Measurements from ENCODE around the gene S100A1.

The S100A1 gene

GRCh38 chr1:153588482-153588881, 39.8 kb upstream of the S100A1 start:
- no peaks in the 10 kb centered on the region for H3K27me3 ChIP-seq (ENCODE audit: control insufficient read depth in 1 of 2, insufficient read depth in 2 of 2, low read length in 2 of 2)
- H3K9ac ChIP-seq (ENCODE audit: low read depth in 1 of 2, low read length in 2 of 2) = no peak overlapping the region
- no peak overlapping the region for H3K27ac ChIP-seq (ENCODE audit: low read depth, low read length)
- H3K4me1 ChIP-seq (ENCODE audit: control insufficient read depth in 1 of 2, insufficient read depth in 2 of 2, low read length in 2 of 2) = no peaks in the 10 kb centered on the region
- H3K36me3 ChIP-seq (ENCODE audit: control insufficient read depth in 1 of 2, insufficient read depth in 2 of 2, low read length in 2 of 2) = no peaks in the 10 kb centered on the region
- H3K9me3 ChIP-seq (ENCODE audit: control insufficient read depth in 1 of 2, low read length in 2 of 2) = no peaks in the 10 kb centered on the region
- H3K4me3 ChIP-seq (ENCODE audit: low read depth in 1 of 2, low read length in 2 of 2) = no peak overlapping the region

DNA sequence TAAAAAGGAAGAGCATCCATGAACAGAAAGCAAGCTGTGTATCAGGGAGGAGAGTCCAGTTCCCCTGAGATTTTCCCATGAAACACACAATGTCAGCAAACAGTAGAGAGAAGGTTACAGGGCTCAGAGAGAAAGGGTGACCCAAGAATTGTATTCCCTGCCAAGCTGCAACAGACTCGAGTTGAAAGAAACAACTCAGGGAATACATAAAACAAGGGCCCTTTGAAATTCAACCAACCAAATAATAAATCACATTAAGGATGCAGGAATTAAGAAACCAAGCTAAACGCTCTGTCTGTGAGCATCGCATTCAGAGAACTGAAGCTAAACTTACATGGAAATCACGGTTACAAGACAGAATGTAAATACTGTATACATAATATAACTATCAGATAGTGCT, 35.5 kb upstream of the S100A1 start:
- Histone ChIP-seq H3K27me3 (ENCODE audit: control insufficient read depth in 1 of 2, insufficient read depth in 2 of 2, low read length in 2 of 2) (no peaks in the 10 kb centered on the region), H3K4me1 (ENCODE audit: control insufficient read depth in 1 of 2, insufficient read depth in 2 of 2, low read length in 2 of 2) (no peaks in the 10 kb centered on the region), H3K9me3 (ENCODE audit: control insufficient read depth in 1 of 2, low read length in 2 of 2) (no peaks in the 10 kb centered on the region), H3K27ac (ENCODE audit: low read depth, low read length) (no peak overlapping the region), H3K4me3 (ENCODE audit: low read depth in 1 of 2, low read length in 2 of 2) (no peak overlapping the region), H3K9ac (ENCODE audit: low read depth in 1 of 2, low read length in 2 of 2) (no peak overlapping the region), H3K36me3 (ENCODE audit: control insufficient read depth in 1 of 2, insufficient read depth in 2 of 2, low read length in 2 of 2) (no peaks in the 10 kb centered on the region)

- no peaks in the 10 kb centered on the region for H3K27me3 ChIP-seq (ENCODE audit: control insufficient read depth in 1 of 2, insufficient read depth in 2 of 2, low read length in 2 of 2)
- no peak overlapping the region for H3K27ac ChIP-seq (ENCODE audit: low read depth, low read length)
- H3K4me3 ChIP-seq (ENCODE audit: low read depth in 1 of 2, low read length in 2 of 2) = no peak overlapping the region
- H3K9ac ChIP-seq (ENCODE audit: low read depth in 1 of 2, low read length in 2 of 2) = no peak overlapping the region
- H3K36me3 ChIP-seq (ENCODE audit: control insufficient read depth in 1 of 2, insufficient read depth in 2 of 2, low read length in 2 of 2) = no peaks in the 10 kb centered on the region
- no peaks in the 10 kb centered on the region for H3K9me3 ChIP-seq (ENCODE audit: control insufficient read depth in 1 of 2, low read length in 2 of 2)
- H3K4me1 ChIP-seq (ENCODE audit: control insufficient read depth in 1 of 2, insufficient read depth in 2 of 2, low read length in 2 of 2) = peaks cover 0 to 4% of the 10 kb centered on the region in 2 donors
These were observed 31.0 kb upstream of the S100A1 start for GRCh38 chr1:153597206-153597605.

DNA sequence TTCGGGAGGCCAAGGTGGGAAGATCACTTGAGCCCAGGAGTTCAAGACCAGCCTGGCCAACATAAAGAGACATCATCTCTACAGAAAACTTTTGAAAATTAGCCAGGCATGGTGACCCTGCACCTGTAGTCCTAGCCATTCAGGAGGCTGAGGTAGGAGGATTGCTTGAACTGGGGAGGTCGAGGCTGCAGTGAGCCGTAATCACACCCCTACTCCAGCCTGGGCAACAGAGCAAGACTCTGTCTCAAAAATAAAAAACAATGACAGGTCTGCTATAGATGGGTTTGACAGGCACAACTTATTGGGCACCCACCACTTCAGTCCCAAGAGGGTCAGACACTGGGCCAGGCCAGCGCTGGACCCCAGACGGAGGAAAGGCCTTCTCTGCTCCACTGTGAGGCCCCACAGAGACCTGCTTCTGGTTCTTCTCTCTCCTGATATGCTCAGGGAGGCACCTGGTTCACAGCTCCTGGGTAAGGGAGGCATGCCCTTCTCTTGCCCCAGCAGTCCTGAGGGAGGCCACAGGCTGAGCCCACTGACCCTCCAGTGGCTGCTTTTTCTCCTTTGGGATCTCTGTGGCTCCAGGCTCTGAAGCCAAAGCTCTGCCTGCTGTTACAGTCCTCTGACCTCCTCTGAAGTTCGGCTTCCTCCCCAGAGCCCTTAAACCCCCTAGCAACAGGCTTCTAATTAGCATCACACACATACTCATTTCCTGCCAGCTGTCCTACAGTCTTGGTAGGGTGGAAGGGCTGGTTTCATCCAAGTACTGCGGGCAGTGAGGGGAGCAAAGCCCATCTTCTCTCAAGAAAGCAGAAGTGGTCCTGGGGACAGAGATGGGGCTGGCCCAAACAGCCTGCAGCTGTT, 29.7 kb upstream of the S100A1 start:
- Histone ChIP-seq H3K36me3 (ENCODE audit: control insufficient read depth in 1 of 2, insufficient read depth in 2 of 2, low read length in 2 of 2) (no peaks in the 10 kb centered on the region), H3K9ac (ENCODE audit: low read depth in 1 of 2, low read length in 2 of 2) (peak overlapping the region in 1 of 2 donors; percentile 39), H3K27ac (ENCODE audit: low read depth, low read length) (no peak overlapping the region), H3K27me3 (ENCODE audit: control insufficient read depth in 1 of 2, insufficient read depth in 2 of 2, low read length in 2 of 2) (no peaks in the 10 kb centered on the region), H3K4me1 (ENCODE audit: control insufficient read depth in 1 of 2, insufficient read depth in 2 of 2, low read length in 2 of 2) (peaks cover 0 to 4% of the 10 kb centered on the region in 2 donors), H3K9me3 (ENCODE audit: control insufficient read depth in 1 of 2, low read length in 2 of 2) (no peaks in the 10 kb centered on the region), H3K4me3 (ENCODE audit: low read depth in 1 of 2, low read length in 2 of 2) (no peak overlapping the region)

- Histone ChIP-seq H3K4me1 (ENCODE audit: control insufficient read depth in 1 of 2, insufficient read depth in 2 of 2, low read length in 2 of 2) (peaks cover 0 to 4% of the 10 kb centered on the region in 2 donors), H3K36me3 (ENCODE audit: control insufficient read depth in 1 of 2, insufficient read depth in 2 of 2, low read length in 2 of 2) (no peaks in the 10 kb centered on the region), H3K4me3 (ENCODE audit: low read depth in 1 of 2, low read length in 2 of 2) (no peak overlapping the region), H3K27ac (ENCODE audit: low read depth, low read length) (no peak overlapping the region), H3K9me3 (ENCODE audit: control insufficient read depth in 1 of 2, low read length in 2 of 2) (no peaks in the 10 kb centered on the region), H3K27me3 (ENCODE audit: control insufficient read depth in 1 of 2, insufficient read depth in 2 of 2, low read length in 2 of 2) (no peaks in the 10 kb centered on the region), H3K9ac (ENCODE audit: low read depth in 1 of 2, low read length in 2 of 2) (no peak overlapping the region)
These were observed 28.4 kb upstream of the S100A1 start for GRCh38 chr1:153599847-153600246.

DNA sequence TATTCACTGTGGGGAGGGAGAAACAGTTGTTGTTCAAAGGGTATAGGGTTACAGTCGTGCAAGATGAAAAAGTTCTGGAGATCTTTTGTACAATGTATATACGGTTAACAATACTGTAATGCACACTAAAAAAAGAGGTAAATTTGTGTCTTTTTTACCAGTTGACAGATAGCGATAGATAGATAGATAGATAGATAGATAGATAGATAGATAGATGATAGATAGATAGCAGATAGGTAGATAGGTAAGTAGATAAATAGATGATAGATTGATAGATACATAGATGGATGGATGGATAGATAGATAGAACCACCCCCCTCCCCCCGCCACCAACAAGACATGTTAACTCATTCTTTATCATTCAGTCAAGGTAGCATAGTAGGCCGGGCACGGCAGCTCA, 25.5 kb upstream of the S100A1 start:
- Histone ChIP-seq H3K4me3 (ENCODE audit: low read depth in 1 of 2, low read length in 2 of 2) (no peak overlapping the region), H3K9ac (ENCODE audit: low read depth in 1 of 2, low read length in 2 of 2) (no peak overlapping the region), H3K4me1 (ENCODE audit: control insufficient read depth in 1 of 2, insufficient read depth in 2 of 2, low read length in 2 of 2) (peaks cover 3 to 4% of the 10 kb centered on the region in 2 donors), H3K9me3 (ENCODE audit: control insufficient read depth in 1 of 2, low read length in 2 of 2) (no peaks in the 10 kb centered on the region), H3K27me3 (ENCODE audit: control insufficient read depth in 1 of 2, insufficient read depth in 2 of 2, low read length in 2 of 2) (no peaks in the 10 kb centered on the region), H3K36me3 (ENCODE audit: control insufficient read depth in 1 of 2, insufficient read depth in 2 of 2, low read length in 2 of 2) (peaks cover 13 to 18% of the 10 kb centered on the region in 2 donors), H3K27ac (ENCODE audit: low read depth, low read length) (no peak overlapping the region)

DNA sequence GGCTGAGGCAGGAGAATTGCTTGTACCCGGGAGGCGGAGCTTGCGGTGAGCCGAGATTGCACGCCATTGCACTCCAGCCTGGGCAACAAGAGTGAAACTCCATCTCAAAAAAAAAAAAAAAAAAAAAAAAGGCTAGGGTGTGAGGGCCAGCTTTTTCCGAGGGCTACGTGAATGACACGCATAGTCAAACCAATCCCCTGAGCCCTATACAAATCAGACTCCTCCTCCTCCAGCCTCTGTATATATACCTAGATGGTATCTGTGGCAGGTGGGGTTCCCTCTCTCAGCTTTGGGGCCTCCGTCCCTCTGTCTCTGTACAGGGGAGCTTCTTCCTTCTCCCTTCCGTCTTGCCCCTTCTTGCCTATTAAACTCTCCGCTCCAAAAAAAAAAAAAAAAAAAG, 22.0 kb upstream of the S100A1 start:
- Histone ChIP-seq H3K27ac (ENCODE audit: low read depth, low read length) (no peak overlapping the region), H3K4me1 (ENCODE audit: control insufficient read depth in 1 of 2, insufficient read depth in 2 of 2, low read length in 2 of 2) (peaks cover 30 to 33% of the 10 kb centered on the region in 2 donors), H3K9me3 (ENCODE audit: control insufficient read depth in 1 of 2, low read length in 2 of 2) (no peaks in the 10 kb centered on the region), H3K36me3 (ENCODE audit: control insufficient read depth in 1 of 2, insufficient read depth in 2 of 2, low read length in 2 of 2) (peaks cover 16 to 21% of the 10 kb centered on the region in 2 donors), H3K27me3 (ENCODE audit: control insufficient read depth in 1 of 2, insufficient read depth in 2 of 2, low read length in 2 of 2) (no peaks in the 10 kb centered on the region), H3K4me3 (ENCODE audit: low read depth in 1 of 2, low read length in 2 of 2) (no peak overlapping the region), H3K9ac (ENCODE audit: low read depth in 1 of 2, low read length in 2 of 2) (no peak overlapping the region)

DNA sequence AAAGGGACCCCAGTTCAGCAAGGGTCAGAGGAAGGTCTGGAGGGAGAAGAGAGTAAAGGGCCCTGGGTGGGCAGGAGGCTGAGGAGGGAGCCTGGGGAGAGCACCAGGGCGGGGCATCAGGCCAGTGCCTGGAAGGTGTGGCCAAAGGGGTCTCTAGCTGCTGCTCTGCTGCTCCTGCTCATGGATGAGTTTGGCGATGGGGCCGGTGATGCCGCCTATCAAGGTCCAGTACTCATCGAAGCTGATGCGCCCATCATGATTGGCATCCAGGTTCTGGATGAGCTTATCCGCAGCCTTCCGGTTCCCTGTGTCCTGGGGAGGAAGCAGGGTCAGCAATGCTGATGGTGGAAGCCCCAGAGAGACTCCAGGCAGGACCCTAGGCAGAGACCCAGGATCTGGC, 20.9 kb upstream of the S100A1 start:
- Histone ChIP-seq H3K4me1 (ENCODE audit: control insufficient read depth in 1 of 2, insufficient read depth in 2 of 2, low read length in 2 of 2) (peaks cover 33 to 34% of the 10 kb centered on the region in 2 donors), H3K9ac (ENCODE audit: low read depth in 1 of 2, low read length in 2 of 2) (peak overlapping the region in 1 of 2 donors; percentile 80), H3K9me3 (ENCODE audit: control insufficient read depth in 1 of 2, low read length in 2 of 2) (no peaks in the 10 kb centered on the region), H3K36me3 (ENCODE audit: control insufficient read depth in 1 of 2, insufficient read depth in 2 of 2, low read length in 2 of 2) (peaks cover 16 to 21% of the 10 kb centered on the region in 2 donors), H3K27me3 (ENCODE audit: control insufficient read depth in 1 of 2, insufficient read depth in 2 of 2, low read length in 2 of 2) (no peaks in the 10 kb centered on the region), H3K4me3 (ENCODE audit: low read depth in 1 of 2, low read length in 2 of 2) (no peak overlapping the region), H3K27ac (ENCODE audit: low read depth, low read length) (no peak overlapping the region)

DNA sequence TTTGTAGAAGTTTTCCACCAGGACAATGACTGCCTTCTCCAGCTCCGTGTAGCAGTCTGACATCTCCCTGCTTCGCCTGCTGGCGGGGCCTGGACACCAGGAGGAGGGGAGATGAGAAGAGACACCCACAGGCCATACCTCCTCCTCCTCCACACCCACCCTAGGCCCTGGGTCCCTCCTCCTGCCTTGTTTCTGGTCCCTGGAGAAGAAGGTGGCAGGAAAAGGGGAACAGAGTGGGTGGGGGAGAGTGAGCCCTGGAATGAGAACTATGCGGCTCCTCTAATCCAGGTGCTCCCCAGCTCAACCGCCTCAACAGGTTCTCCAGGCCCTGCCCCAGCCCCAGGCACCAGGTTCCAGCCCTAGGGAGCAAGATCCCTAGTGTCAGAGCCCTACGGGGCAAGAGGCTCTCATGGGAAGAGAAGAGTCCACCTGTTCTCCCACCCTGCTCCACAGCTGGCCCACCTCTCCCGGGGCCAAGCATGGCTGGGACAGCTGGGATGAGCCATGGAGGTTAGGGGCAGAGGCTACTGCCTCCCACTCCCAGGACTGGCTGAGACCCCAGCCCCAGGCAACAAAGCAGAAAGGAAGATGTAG, 20.0 kb upstream of the S100A1 start:
- peak overlapping the region; percentile 74 to 80 for H3K9ac ChIP-seq (ENCODE audit: low read depth in 1 of 2, low read length in 2 of 2)
- peak overlapping the region; percentile 95 for H3K27ac ChIP-seq (ENCODE audit: low read depth, low read length)
- peak overlapping the region; percentile 60 to 66 for H3K4me3 ChIP-seq (ENCODE audit: low read depth in 1 of 2, low read length in 2 of 2)
- H3K9me3 ChIP-seq (ENCODE audit: control insufficient read depth in 1 of 2, low read length in 2 of 2) = no peaks in the 10 kb centered on the region
- H3K36me3 ChIP-seq (ENCODE audit: control insufficient read depth in 1 of 2, insufficient read depth in 2 of 2, low read length in 2 of 2) = peaks cover 16 to 21% of the 10 kb centered on the region in 2 donors
- H3K4me1 ChIP-seq (ENCODE audit: control insufficient read depth in 1 of 2, insufficient read depth in 2 of 2, low read length in 2 of 2) = peaks cover 34% of the 10 kb centered on the region in 2 donors
- H3K27me3 ChIP-seq (ENCODE audit: control insufficient read depth in 1 of 2, insufficient read depth in 2 of 2, low read length in 2 of 2) = no peaks in the 10 kb centered on the region

DNA sequence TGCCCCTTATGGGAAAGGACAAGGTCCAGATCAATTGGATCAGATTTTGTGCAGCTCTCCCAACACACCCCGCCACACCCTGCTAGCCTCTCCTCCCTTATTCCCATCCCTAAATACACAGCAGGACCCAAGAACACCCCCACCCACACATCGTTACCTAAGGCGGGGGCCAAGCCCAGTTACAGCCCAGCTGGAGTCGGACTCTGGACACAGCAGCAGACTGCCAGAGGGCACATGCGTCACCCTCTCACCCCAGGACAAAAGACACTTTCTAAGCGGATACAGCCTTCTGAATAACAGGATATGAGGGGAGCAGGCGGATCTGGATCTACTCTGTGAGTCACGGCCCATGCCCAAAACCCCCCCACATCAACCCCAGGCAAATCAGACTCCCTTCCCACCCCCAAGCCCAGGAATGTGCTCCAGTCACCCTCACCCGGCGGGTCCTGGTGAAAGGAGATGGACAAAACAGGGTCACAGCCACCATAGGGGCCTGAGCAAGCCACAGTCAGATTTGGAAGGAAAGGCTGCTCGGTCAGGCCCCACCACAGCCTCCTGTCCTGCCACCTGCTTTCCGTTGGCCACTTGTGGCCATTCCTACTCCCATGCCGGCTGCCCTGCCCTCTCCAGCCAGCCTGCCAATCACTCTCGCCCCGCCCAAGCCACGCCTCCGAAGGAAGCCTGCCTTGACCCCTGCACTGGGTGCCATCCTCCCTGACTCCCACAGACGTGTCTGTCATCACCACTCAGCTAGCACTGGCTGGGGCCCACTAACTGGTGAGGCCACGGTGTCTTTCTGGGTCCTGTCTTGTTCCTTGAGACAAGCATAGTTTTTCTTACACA, 19.3 kb upstream of the S100A1 start:
- H3K4me1 ChIP-seq (ENCODE audit: control insufficient read depth in 1 of 2, insufficient read depth in 2 of 2, low read length in 2 of 2) = peaks cover 37 to 40% of the 10 kb centered on the region in 2 donors
- peak overlapping the region; percentile 74 to 80 for H3K9ac ChIP-seq (ENCODE audit: low read depth in 1 of 2, low read length in 2 of 2)

More for the DNA sequence above, 19.3 kb upstream of the S100A1 start:
- peaks cover 16 to 21% of the 10 kb centered on the region in 2 donors for H3K36me3 ChIP-seq (ENCODE audit: control insufficient read depth in 1 of 2, insufficient read depth in 2 of 2, low read length in 2 of 2)
- no peaks in the 10 kb centered on the region for H3K9me3 ChIP-seq (ENCODE audit: control insufficient read depth in 1 of 2, low read length in 2 of 2)
- H3K27ac ChIP-seq (ENCODE audit: low read depth, low read length) = peak overlapping the region; percentile 95
- H3K4me3 ChIP-seq (ENCODE audit: low read depth in 1 of 2, low read length in 2 of 2) = peak overlapping the region; percentile 60 to 66
- H3K27me3 ChIP-seq (ENCODE audit: control insufficient read depth in 1 of 2, insufficient read depth in 2 of 2, low read length in 2 of 2) = no peaks in the 10 kb centered on the region

Measured in duodenal mucosa (tissue), 2 donors.